ENCODE data around the gene KCNA3. TPM values are rescaled to one million over a fixed set of nuclear protein-coding genes. Genes with fewer than 3 reads are reported as not detected.

The KCNA3 gene
- total RNA-seq, 1 donor from 2014 or later: 0.22 TPM

- no peak for TF ChIP-seq CTCF (IDR thresholded peaks at IDR 0.05; ENCODE audit: borderline replicate concordance)
- peaks cover 38% of the 10 kb centered on the region for H3K27me3 ChIP-seq (ENCODE audit: low read depth)
- H3K4me3 ChIP-seq: no peak overlapping the region
- no peak for DNase-seq
- H3K36me3 ChIP-seq: no peaks in the 10 kb centered on the region
- H3K4me1 ChIP-seq: peaks cover 17% of the 10 kb centered on the region
- intact Hi-C loops (cut with micrococcal nuclease): loop anchor here (5.0 kb wide), 2 partner anchors 135 to 150 kb away; no protein-coding TSS in a partner anchor
- no peaks in the 10 kb centered on the region for H3K9me3 ChIP-seq (replicated peaks)
- H3K27ac ChIP-seq (replicated peaks): no peak overlapping the region
These were observed 42.7 kb downstream of the KCNA3 start for GRCh38 chr1:110631836-110632620.

- H3K27ac ChIP-seq (replicated peaks): no peak overlapping the region
- H3K4me3 ChIP-seq: no peak overlapping the region
- DNase-seq: peak; percentile 73
These were observed 43.7 kb downstream of the KCNA3 start for GRCh38 chr1:110630839-110631663.

GRCh38 chr1:110628323-110629105 is 46.2 kb downstream of the KCNA3 start:
- TF ChIP-seq CTCF (IDR thresholded peaks at IDR 0.05; ENCODE audit: borderline replicate concordance): no peak
- H3K36me3 ChIP-seq: no peaks in the 10 kb centered on the region
- no peak overlapping the region for H3K27ac ChIP-seq (replicated peaks)
- H3K9me3 ChIP-seq (replicated peaks): no peaks in the 10 kb centered on the region
- no peak overlapping the region for H3K4me3 ChIP-seq
- intact Hi-C loops (cut with micrococcal nuclease): no loop called here
- DNase-seq: no peak
- peaks cover 49% of the 10 kb centered on the region for H3K27me3 ChIP-seq (ENCODE audit: low read depth)
- no peaks in the 10 kb centered on the region for H3K4me1 ChIP-seq

More at GRCh38 chr1:110630839-110631663, 43.7 kb downstream of the KCNA3 start:
- no peaks in the 10 kb centered on the region for H3K9me3 ChIP-seq (replicated peaks)
- intact Hi-C loops (cut with micrococcal nuclease): loop anchor here (5.0 kb wide), 2 partner anchors 136 to 151 kb away; no protein-coding TSS in a partner anchor
- peaks cover 38% of the 10 kb centered on the region for H3K27me3 ChIP-seq (ENCODE audit: low read depth)
- no peaks in the 10 kb centered on the region for H3K36me3 ChIP-seq
- H3K4me1 ChIP-seq: peaks cover 17% of the 10 kb centered on the region
- TF ChIP-seq CTCF (IDR thresholded peaks at IDR 0.05; ENCODE audit: borderline replicate concordance): peak; percentile 87

- intact Hi-C loops (cut with micrococcal nuclease): no loop called here
- Histone ChIP-seq H3K4me1 (no peaks in the 10 kb centered on the region), H3K27ac (replicated peaks) (no peak overlapping the region), H3K9me3 (replicated peaks) (no peaks in the 10 kb centered on the region), H3K4me3 (no peak overlapping the region), H3K27me3 (ENCODE audit: low read depth) (peaks cover 47% of the 10 kb centered on the region), H3K36me3 (no peaks in the 10 kb centered on the region)
- DNase-seq: no peak
- no peak for TF ChIP-seq CTCF (IDR thresholded peaks at IDR 0.05; ENCODE audit: borderline replicate concordance)
These were observed 47.0 kb downstream of the KCNA3 start for GRCh38 chr1:110627764-110628163.

- no peak for TF ChIP-seq CTCF (IDR thresholded peaks at IDR 0.05; ENCODE audit: borderline replicate concordance)
- Histone ChIP-seq H3K36me3 (no peaks in the 10 kb centered on the region), H3K9me3 (replicated peaks) (no peaks in the 10 kb centered on the region), H3K4me1 (no peaks in the 10 kb centered on the region), H3K27ac (replicated peaks) (no peak overlapping the region), H3K27me3 (ENCODE audit: low read depth) (peaks cover 40% of the 10 kb centered on the region), H3K4me3 (no peak overlapping the region)
- intact Hi-C loops (cut with micrococcal nuclease): no loop called here
- no peak for DNase-seq
These were observed 47.9 kb downstream of the KCNA3 start for GRCh38 chr1:110626889-110627288.
